C4-2B (cell line): ENCODE results near the gene PEAR1.

Experiments used
- CTCF ChIP-seq: fragments of 450-650 bp; conservative IDR thresholded peaks from 2 replicates; pipeline ENCODE4 v1.5.1; 2017; ENCODE audit warnings: mild to moderate bottlenecking
- ZFX ChIP-seq: fragments of 450-650 bp; IDR thresholded peaks from 2 replicates; pipeline ENCODE4 v1.6.1; 2017

GRCh38 chr1:156900896-156901589 lies 7.5 kb downstream of the PEAR1 start:
- TF ChIP-seq CTCF, result no peak
- TF ChIP-seq ZFX, result no peak
